Measurements from ENCODE around the gene FANCD2.
A peak's percentile ranks its signal among the peaks of the same experiment; 100 is the strongest.

Gene FANCD2

DNA sequence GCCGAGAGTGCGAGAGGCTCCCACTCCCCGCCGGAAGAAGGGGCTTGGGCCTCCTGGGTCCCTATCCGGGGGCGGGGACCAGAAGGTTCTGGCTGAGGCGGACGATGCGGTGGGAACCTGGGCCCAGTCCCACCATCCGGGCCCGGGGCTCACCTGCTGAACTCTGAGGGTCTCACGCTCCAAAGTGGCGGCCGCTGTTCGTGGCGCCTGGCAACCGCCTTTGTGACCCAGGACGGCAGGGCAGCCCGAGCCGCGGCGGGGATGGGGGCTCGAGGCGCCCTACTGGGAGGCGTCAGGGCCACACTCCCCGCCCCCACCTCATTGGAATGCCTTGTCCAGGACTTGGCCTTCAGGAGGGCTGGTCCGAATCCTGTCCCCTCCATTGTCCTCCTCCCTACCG is 81.9 kb downstream of the FANCD2 start, which contains the start of gene FANCD2OS:
Gene FANCD2OS (minus strand): TSS at position 165 of the 400 bp plus-strand sequence. CDS start 3,481 bp downstream, outside the sequence.
- no peak within 1 kb of the TSS for H3K4me3 ChIP-seq (replicated peaks; ENCODE audit: low read depth, low read length)
- DNase-seq (ENCODE audit: extremely low read depth, low read depth), result no peak
- TF ChIP-seq, protein P1, sequence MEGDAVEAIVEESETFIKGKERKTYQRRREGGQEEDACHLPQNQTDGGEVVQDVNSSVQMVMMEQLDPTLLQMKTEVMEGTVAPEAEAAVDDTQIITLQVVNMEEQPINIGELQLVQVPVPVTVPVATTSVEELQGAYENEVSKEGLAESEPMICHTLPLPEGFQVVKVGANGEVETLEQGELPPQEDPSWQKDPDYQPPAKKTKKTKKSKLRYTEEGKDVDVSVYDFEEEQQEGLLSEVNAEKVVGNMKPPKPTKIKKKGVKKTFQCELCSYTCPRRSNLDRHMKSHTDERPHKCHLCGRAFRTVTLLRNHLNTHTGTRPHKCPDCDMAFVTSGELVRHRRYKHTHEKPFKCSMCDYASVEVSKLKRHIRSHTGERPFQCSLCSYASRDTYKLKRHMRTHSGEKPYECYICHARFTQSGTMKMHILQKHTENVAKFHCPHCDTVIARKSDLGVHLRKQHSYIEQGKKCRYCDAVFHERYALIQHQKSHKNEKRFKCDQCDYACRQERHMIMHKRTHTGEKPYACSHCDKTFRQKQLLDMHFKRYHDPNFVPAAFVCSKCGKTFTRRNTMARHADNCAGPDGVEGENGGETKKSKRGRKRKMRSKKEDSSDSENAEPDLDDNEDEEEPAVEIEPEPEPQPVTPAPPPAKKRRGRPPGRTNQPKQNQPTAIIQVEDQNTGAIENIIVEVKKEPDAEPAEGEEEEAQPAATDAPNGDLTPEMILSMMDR (IDR thresholded peaks at IDR 0.05; ENCODE audit: low read depth, low read length, missing control alignments), result no peak

DNA sequence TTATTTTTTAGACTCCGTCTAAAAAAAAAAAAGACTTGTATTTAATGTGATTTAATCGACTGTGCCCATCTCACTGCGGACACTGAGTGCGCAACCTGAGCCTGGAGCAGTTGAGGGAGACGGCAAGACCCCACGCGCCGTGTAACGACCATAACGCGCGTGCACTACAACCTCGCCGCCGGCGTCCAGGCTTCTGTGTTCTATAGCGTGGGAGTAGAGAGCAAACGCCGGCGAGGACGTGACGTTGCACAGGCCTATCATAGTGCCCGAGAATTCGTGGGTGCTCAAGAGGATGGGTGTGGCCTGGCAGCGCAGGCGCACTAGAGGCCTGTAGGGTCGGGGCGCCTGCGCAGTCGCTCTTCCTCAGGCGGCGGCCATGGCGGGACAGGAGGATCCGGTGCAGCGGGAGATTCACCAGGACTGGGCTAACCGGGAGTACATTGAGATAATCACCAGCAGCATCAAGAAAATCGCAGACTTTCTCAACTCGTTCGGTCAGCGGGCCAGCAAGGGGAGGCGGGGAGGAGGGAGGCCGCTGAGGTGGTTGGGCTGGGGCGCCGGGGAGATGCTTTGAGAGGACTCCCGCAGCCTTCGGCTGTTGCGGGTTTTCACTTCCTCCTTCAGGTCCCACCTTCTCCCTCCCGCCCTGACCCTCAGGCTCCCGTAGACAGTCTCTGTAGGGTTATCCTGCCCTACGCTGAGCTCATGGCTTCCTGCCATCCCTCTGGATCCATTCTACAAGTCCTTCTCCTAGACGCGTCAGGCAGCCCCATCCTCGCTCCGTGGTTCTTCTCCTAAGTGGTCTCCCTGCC is 89.3 kb downstream of the FANCD2 start, which contains the start of gene BRK1:
Gene BRK1 (plus strand): TSS at position 350 of the 812 bp plus-strand sequence. CDS start 27 bp downstream, at position 377.
- DNase-seq (ENCODE audit: extremely low read depth, low read depth), result peak; percentile 90
- H3K4me3 ChIP-seq (replicated peaks; ENCODE audit: low read depth, low read length), result peak within 1 kb of the TSS; percentile 84
- TF ChIP-seq, protein P1 (IDR thresholded peaks at IDR 0.05; ENCODE audit: low read depth, low read length, missing control alignments), result no peak

DNA sequence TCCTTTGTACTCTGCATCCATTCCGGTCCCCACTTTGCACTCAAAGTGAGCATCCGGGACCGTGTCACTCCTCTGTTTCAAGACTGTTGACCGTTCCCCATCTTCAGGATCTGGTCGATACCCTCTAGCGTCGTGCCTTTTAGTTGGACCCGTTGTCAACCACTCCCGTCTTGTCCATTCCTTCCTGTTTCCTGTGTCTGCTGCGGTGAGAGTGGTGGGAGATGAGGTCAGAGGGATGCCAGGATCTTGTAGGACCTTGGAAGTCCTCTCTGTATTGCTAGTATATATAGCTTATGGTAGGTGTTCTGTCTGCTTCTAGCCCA is 89.9 kb downstream of the FANCD2 start:
- no peak for DNase-seq (ENCODE audit: extremely low read depth, low read depth)
- TF ChIP-seq, protein P1 (IDR thresholded peaks at IDR 0.05; ENCODE audit: low read depth, low read length, missing control alignments), result no peak
- H3K4me3 ChIP-seq (replicated peaks; ENCODE audit: low read depth, low read length), result peak overlapping the region; percentile 84

DNA sequence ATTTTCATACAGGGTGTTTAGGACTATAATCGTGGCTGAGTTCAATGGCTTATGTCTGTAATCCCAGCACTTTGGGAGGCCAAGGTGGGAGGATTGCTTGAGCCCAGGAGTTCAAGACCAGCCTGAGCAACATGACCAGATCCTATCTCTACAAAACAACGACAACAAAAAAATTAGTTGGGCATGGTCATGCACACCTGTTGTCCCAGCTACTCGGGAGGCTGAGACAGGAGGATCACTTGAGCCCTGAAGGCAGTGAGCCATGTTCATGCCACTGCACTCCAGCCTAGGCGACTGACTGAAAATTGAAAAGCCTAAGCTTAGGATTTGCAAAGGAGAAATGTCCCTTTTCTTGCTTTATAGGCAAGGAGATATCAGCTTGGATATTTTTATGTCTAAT is 90.7 kb downstream of the FANCD2 start:
- TF ChIP-seq, protein P1 (IDR thresholded peaks at IDR 0.05; ENCODE audit: low read depth, low read length, missing control alignments), result no peak
- DNase-seq (ENCODE audit: extremely low read depth, low read depth), result no peak
- H3K4me3 ChIP-seq (replicated peaks; ENCODE audit: low read depth, low read length), result peak overlapping the region; percentile 84

DNA sequence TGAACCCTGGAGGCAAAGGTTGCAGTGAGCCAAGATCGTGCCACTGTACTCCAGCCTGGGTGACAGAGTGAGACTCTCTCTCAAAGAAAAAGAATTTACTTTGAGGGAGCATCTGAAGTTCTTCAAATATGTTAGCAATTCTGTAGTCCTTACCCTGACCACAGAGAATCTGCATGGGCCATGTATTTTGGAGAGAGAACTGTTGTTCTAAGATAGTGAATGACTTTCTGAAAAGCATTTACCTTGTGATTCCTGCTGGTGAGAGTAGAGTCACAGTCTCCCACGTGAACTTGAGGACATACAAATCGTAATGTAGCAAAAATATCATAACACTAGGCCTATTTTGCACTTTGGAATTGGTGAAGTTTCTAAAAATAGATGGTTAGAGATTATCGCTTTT is 93.1 kb downstream of the FANCD2 start:
- no peak overlapping the region for H3K4me3 ChIP-seq (replicated peaks; ENCODE audit: low read depth, low read length)
- TF ChIP-seq, protein P1 (IDR thresholded peaks at IDR 0.05; ENCODE audit: low read depth, low read length, missing control alignments), result no peak
- DNase-seq (ENCODE audit: extremely low read depth, low read depth), result no peak

DNA sequence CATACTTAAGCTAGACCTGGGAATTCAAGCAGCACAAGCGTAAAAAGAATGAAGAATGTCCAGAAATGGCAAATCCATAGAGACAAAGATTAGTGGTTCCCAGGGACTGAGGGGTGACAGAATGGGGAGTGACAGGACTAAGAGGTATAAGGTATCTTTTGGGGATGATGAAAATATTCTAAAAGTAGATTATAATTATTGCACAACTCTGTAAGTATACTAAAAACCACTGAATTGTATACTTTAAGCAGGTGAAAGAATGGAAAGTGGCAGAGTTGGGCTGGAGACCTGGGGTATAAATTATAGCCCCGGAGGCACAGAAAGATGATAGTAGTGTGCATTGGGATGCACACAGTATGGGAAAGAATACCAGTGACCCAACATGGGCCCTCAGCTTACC is 94.8 kb downstream of the FANCD2 start:
- DNase-seq (ENCODE audit: extremely low read depth, low read depth), result no peak
- H3K4me3 ChIP-seq (replicated peaks; ENCODE audit: low read depth, low read length), result no peak overlapping the region
- TF ChIP-seq, protein P1 (IDR thresholded peaks at IDR 0.05; ENCODE audit: low read depth, low read length, missing control alignments), result no peak

Data from HFF-Myc (cell line).